Large intestine (tissue), 3 donors: ENCODE measurements around the gene HOXB5. TPM values are rescaled to one million over a fixed set of nuclear protein-coding genes. Genes with fewer than 3 reads are reported as not detected.

ENCODE experiments used
- DNase-seq, 2 donors: peaks; one replicate each; pipeline versions ENCODE4 v3.0.0 to v3.0.0-alpha.2; 2013
- H3K27ac ChIP-seq: one replicate; pipeline ENCODE4 v1.5.1; 2013; ENCODE audit warnings: low read length
- H3K27me3 ChIP-seq: 2 replicates; pipeline ENCODE4 v1.6.1; 2013; ENCODE audit warnings: low read length; ENCODE audit not compliant: control insufficient read depth, insufficient read depth
- H3K36me3 ChIP-seq: 2 replicates; pipeline ENCODE4 v1.6.1; 2013; ENCODE audit warnings: low read length; ENCODE audit not compliant: control insufficient read depth, insufficient read depth
- H3K4me1 ChIP-seq: one replicate; pipeline ENCODE4 v1.6.1; 2013; ENCODE audit warnings: low read length; ENCODE audit not compliant: control insufficient read depth, insufficient read depth
- H3K4me3 ChIP-seq: one replicate; pipeline ENCODE4 v1.5.1; 2013; ENCODE audit warnings: low read length
- H3K9me3 ChIP-seq: one replicate; pipeline ENCODE4 v1.6.1; 2013; ENCODE audit warnings: mild to moderate bottlenecking, low read depth, low read length, moderate library complexity; ENCODE audit not compliant: control insufficient read depth
- WGBS: methylation state at CpG from one replicate; pipeline ENCODE4 v1.1.5; 2013; ENCODE audit warnings: low lambda C conversion rate; ENCODE audit not compliant: insufficient coverage; 5-methylcytosine and 5-hydroxymethylcytosine counted together
- polyA plus RNA-seq: library from polyadenylated mRNA; unstranded; fragments of 120-200 nt; gene quantifications from one replicate; pipeline ENCODE4 v1.2.1, GENCODE V29; 2013

HOXB5 gene
- polyA plus RNA-seq, 1 donor: 25.7 TPM

DNA sequence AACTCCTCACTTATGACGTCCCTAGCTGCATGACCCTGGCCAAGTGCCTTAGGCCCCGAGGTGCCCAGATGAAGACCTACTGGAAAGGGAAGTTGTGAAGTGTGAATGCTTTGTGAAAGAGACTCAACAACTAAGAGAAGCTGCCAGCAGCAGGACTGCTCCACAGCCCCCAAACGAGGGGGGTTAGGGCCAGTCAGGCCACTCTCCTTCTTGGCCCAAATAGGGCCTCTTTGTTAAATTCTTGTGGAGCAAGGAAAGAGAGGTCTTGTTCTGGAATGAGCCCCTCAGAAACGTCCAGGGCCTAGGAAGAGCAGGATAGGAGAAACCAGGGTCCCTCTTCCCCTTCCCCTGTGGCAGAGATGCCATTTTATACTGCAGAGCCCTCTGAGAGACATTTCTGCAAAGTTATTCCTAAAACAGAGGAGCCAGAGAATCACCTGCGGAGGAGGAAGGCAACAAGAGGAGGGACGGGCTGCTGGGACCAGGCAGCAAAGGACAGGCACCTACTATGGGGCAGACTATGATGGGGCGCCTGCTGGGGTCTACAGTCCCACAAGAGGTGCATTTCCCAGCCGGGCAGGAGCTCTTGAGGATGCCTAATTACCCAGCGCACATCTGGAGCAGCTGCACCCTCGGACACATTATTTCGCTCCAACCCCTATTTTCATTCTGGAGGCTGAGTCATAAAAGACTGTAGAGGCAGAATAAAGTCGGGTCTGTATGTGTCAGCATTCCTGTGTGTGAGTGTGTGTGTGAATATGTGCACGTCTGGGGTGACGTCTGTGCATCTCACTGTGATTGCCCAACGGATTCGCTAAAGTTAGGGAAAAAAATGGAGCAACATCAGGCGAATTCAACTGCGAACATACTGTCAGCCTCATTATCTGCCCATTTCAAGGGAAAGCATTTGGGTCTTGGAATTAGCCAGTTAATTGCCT lies 44.0 kb upstream of the HOXB5 start:
- WGBS: 20% methylated on average over 2 of the region's 18 CpGs
- Histone ChIP-seq H3K9me3 (peaks cover 19% of the 10 kb centered on the region), H3K4me3 (no peak overlapping the region), H3K4me1 (peaks cover 20% of the 10 kb centered on the region), H3K27ac (no peak overlapping the region), H3K27me3 (peaks cover 100% of the 10 kb centered on the region), H3K36me3 (no peaks in the 10 kb centered on the region)
- no peak for DNase-seq

DNA sequence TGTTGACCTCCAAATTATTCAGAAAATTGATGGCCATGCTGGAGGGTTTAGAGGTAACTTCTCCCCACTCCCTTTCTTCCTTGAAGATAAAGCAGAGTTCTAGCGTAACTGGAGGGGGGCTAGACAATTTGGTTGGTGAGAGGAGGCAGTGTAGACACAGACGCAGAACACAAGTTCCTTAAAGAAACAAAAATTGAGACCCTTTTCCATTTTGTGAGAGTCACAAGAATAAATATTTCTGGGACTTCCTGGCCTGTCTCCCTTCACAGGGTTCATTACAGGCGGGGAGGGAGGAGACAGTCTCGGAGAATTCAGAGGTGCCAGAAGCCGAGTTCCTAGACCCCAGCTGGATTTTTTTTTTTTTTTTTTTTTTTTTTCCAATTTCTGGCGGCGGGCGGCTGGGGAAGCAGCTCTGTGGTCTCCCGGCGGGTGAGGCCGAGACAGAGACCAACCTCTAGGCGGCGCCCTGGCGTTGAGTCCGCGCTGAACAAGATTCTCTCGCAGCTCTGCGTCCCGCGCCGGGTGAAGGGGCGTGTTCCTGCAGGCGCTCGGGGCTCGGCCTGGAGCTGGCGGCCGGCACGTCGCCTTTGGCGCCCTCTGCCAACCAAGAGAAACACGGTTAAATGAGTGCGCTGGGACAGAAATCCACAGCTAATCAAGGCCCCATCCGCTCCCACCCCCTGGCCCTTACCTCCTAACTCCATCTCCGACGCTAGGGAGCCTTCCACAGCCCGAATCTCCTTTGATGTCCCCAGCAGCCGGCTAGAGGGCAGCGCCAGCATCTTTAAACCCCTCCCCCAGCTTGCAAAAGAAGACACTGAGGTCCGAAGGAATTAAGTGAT lies 42.8 kb upstream of the HOXB5 start:
- Histone ChIP-seq H3K4me1 (peaks cover 25% of the 10 kb centered on the region), H3K27ac (no peak overlapping the region), H3K27me3 (peaks cover 100% of the 10 kb centered on the region), H3K4me3 (no peak overlapping the region), H3K36me3 (no peaks in the 10 kb centered on the region), H3K9me3 (peaks cover 7% of the 10 kb centered on the region)
- WGBS: no CpG with 5 or more reads among the region's 39 CpGs
- peak; percentile 57 to 62 for DNase-seq

DNA sequence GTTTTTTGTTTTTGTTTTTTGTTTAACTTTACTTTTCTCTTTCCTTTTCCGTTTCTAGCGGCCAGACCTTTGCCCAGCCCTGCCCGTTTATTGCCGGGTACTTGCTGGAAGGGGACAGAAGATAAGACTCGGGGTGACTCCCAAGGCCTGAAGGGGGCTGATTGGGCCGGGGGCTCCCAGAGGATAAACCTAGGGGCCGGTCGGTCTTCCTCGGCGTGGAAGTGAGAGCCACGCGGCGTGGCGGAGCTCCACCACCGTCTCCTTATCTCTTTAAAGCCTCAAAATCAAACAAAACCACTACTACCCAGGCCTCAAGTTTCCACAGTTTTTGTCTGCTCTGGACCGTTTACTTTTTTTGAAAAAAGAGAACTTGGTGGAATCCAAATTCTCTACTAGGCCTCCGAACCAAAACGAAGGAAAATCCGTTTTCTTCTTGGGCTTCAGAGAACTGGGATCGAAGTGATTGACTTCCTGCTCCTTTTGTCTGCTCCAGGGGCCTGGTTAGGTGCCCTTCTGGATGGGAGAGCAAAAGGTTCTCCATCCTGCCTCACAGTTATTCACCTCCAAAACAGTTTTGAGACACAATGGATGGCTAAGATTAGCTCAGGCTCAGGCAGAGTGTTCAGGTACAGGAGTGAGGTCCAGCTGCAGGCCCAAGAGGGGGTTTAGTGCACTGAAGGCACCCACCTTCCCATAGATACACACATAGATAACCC lies 41.1 kb upstream of the HOXB5 start:
- no peak overlapping the region for H3K4me3 ChIP-seq
- DNase-seq: peak in 1 of 2 donors; percentile 62
- H3K4me1 ChIP-seq: peaks cover 37% of the 10 kb centered on the region
- no peak overlapping the region for H3K27ac ChIP-seq
- H3K9me3 ChIP-seq: peaks cover 7% of the 10 kb centered on the region
- 6% methylated on average over 3 of the region's 20 CpGs for WGBS
- no peaks in the 10 kb centered on the region for H3K36me3 ChIP-seq
- peaks cover 100% of the 10 kb centered on the region for H3K27me3 ChIP-seq

DNA sequence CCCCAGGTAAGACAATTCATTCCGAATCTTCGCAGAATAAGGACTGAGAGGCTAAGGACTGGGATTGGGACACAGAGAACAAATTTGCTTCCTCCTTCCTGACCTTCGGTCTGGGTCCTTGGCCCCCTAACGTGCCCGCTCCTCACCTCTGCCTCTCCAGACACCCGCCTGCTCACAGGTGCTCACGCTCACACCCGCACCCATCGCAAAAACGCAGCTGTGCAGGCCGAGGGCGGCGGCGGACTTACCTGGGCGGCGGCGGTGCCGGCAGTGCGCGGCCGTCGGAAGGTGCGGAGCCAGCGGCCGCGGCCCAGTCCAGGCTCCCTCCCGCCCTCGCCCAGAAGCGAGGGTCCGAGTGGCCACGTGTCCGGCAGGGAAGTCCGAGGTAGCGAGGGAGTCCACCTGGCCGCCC lies 39.7 kb upstream of the HOXB5 start:
- Histone ChIP-seq H3K27ac (no peak overlapping the region), H3K36me3 (no peaks in the 10 kb centered on the region), H3K27me3 (peaks cover 100% of the 10 kb centered on the region), H3K9me3 (peaks cover 9% of the 10 kb centered on the region), H3K4me1 (peaks cover 40% of the 10 kb centered on the region), H3K4me3 (no peak overlapping the region)
- DNase-seq: no peak
- no CpG with 5 or more reads among the region's 35 CpGs for WGBS

DNA sequence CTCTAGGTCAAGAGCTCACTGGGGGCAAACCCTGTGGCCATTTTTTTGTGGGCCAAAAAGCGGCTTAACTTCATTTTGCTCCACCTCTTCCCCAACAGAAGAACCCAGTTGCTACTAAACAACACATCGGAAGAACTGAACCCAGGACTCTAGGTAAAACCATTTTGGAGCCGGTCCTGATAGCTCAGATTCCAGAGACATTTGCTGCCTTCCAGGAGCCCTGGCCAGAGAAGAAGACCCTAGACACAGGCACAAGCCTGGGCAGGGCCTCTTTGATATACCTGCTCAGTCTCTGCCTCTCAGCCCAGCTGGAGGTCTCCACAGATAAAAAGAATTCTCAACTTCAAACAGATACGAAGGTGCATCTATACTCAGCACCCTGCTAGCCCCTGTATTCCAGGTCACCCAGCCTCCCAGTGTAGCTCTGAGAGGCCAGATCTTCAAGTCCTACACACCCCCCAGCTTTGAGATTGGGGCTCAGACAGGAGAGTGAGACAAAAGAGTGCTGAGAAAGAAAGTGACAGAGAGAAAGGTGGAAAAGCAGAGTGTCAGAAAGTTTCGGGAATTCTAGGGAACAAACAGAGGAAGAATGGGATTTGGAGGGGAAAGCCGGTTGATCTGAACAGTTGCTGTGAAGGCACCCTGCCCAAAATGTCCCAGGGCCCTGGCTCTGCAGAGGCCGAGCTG lies 39.1 kb upstream of the HOXB5 start:
- Histone ChIP-seq H3K36me3 (no peaks in the 10 kb centered on the region), H3K4me1 (peaks cover 40% of the 10 kb centered on the region), H3K9me3 (peaks cover 9% of the 10 kb centered on the region), H3K4me3 (no peak overlapping the region), H3K27me3 (peaks cover 100% of the 10 kb centered on the region), H3K27ac (no peak overlapping the region)
- DNase-seq: no peak
- no CpG with 5 or more reads among the region's 7 CpGs for WGBS

DNA sequence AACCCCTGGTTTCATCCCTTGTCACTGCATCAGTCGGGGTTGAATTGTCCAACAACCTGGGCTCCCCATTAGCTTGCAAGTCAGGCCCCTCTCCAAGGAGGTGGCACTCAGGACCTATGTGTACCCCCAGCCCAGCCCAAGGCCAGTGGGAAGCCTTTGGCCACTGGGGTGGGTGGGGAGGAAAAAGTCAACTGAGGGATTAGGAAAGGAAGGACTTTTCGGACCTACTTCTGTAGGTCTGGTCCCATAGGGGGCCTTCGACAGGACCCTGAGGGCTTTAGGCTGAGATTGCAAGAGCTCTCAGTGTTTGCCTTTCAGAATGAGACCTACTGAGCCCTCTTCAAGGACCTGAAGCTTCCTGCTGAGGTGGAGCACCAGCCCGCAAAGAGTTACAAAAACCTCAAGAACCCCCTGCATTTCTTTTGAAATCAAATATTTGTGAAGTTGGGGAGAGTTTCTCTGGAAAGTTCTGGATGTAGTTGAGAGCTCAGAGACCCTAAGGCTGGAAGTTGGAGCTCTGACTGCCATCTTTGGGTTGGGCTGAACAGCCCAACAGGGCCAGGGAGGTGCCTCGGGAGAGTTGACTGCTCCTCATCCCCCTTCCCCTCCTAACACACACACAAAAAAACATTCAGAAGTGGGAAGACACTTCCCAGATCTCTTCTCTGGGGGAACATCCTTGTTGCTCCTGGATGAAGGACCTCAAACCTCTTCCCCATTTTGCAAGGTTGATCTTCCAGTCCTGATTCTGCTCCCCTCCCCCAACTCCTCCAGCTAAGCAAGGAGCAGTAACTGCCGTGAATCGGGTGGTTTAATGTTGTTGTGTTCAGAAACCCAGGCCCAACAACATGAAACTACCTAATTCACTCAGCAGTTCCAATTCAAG lies 38.4 kb upstream of the HOXB5 start:
- DNase-seq: no peak

DNA sequence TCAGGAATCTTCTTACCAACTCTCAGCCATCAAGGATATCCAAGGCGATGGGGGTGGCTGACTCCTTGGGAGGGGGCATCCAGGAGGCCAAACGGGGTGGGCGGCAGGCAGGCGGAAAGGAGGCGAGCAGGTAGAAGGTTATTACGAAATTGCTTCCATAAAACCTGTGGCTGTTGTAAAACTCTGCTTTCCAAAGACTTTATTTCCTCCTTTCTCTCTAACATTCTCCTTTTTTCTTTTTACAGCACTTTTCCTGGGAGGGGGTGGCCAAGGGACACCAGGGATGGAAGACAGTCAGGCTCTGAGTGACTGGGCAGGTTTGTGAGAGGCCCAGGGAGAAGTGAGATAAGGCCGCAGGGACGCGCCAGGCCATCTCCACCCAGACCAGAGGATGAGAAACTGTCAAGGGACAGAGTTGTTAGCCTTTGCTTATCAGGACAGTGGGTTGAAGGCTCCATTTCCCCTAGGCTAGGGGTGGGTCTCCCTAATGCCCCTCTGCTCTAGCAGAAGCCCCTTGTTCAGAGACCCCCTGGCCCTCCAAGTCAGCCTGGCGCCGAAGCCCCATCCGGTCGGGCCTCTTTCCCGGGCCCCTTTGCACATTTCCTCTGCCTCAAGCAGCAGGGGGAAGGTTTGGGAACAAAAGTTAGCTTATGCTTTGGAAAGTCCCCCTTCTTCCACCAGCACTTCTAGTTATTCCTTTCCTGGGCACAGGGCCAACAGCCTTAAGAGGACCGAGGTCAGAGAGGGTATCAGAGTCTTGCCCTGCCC lies 37.5 kb upstream of the HOXB5 start:
- peaks cover 46% of the 10 kb centered on the region for H3K4me1 ChIP-seq
- no peaks in the 10 kb centered on the region for H3K36me3 ChIP-seq
- H3K27ac ChIP-seq: peak overlapping the region; percentile 5
- H3K9me3 ChIP-seq: peaks cover 11% of the 10 kb centered on the region
- peaks cover 99% of the 10 kb centered on the region for H3K27me3 ChIP-seq
- no peak overlapping the region for H3K4me3 ChIP-seq
- peak; percentile 44 to 69 for DNase-seq
- 17% methylated on average over 1 of the region's 15 CpGs for WGBS

More for the DNA sequence above, 38.4 kb upstream of the HOXB5 start:
- Histone ChIP-seq H3K27me3 (peaks cover 100% of the 10 kb centered on the region), H3K9me3 (peaks cover 9% of the 10 kb centered on the region), H3K36me3 (no peaks in the 10 kb centered on the region), H3K4me1 (peaks cover 41% of the 10 kb centered on the region), H3K4me3 (no peak overlapping the region), H3K27ac (no peak overlapping the region)
- no CpG with 5 or more reads among the region's 7 CpGs for WGBS

DNA sequence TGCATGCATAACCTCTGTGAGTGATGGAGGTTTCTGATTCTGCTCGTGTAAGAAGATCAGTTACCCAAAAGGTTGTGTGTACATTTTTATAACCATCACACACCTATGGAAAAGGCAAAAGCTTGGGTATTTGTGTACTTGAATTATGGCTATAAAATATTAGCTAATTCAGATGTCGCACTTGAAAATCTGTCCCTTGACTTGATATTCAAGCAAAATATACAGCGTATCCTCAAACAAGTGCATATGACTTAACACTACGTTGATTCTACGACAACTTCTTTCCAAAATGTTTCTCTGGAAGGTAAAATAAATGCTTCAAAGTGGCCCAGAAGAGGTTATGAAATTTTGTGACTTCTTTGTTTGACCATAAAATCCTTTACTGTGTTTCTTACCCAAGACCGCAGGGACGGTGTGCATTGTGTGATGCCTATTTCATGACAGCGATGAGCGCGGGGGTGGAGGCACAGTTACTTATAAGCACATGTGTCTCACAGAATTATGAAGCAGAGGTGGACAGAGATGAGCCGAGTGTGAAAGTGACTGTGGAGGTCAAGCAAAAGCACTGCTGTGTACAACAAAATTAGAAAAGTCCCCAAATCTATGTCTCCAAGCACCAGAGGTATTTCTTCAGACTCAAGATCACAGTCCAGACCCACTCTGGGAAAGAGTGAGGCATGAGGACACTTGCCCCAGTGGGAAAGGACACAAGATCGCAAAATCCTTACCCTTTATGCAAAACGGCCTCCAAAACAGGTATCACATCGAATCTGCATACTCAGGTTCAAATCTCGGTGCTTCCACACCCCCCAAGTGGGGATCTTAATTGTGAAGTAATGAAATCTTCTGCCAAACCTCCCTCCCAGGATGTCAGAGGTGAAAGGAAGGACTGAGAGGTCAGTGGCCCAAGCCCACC lies 36.7 kb upstream of the HOXB5 start:
- Histone ChIP-seq H3K4me3 (no peak overlapping the region), H3K9me3 (peaks cover 11% of the 10 kb centered on the region), H3K27ac (no peak overlapping the region), H3K4me1 (peaks cover 50% of the 10 kb centered on the region), H3K36me3 (no peaks in the 10 kb centered on the region), H3K27me3 (peaks cover 99% of the 10 kb centered on the region)
- 36% methylated on average over 7 of the region's 15 CpGs for WGBS
- no peak for DNase-seq
